GM12878 (cell line): ENCODE results near the gene SAMD9.

Experiments
- CEBPB ChIP-seq, 2 experiments: fragments of 150-350 bp in 1 of 2; IDR thresholded peaks; 2 replicates each; pipeline ENCODE4 v1.6.1; 2012 to 2014; ENCODE audit warnings: low read depth in 2 of 2, low read length in 2 of 2, borderline replicate concordance in 1 of 2, inconsistent platforms in 1 of 2
- ELK1 ChIP-seq: IDR thresholded peaks from 2 replicates; pipeline ENCODE4 v1.6.1; 2012; ENCODE audit warnings: low read depth, low read length, improper control_type of control experiment
- KLF5 ChIP-seq: fragments of 450-650 bp; IDR thresholded peaks from 2 replicates; pipeline ENCODE4 v1.6.1; 2014; ENCODE audit warnings: mild to moderate bottlenecking; ENCODE audit not compliant: partially characterized antibody
- MXI1 ChIP-seq: fragments of 150-350 bp; IDR thresholded peaks from 2 replicates; pipeline ENCODE4 v1.6.1; 2011; ENCODE audit warnings: low read depth, mild to moderate bottlenecking, inconsistent platforms, low read length, improper control_type of control experiment
- POLR2A ChIP-seq: IDR thresholded peaks from 2 replicates; pipeline ENCODE4 v1.6.1; 2011; ENCODE audit warnings: low read depth, mild to moderate bottlenecking, low read length
- POLR2AphosphoS5 ChIP-seq: IDR thresholded peaks from 2 replicates; pipeline ENCODE4 v1.6.1; 2011; ENCODE audit warnings: mild to moderate bottlenecking, low read length, inconsistent platforms
- ZBTB4 ChIP-seq: fragments of 450-650 bp; formaldehyde crosslinking; IDR thresholded peaks from 2 replicates; pipeline ENCODE4 v1.4.0; 2022; ENCODE audit warnings: mild to moderate bottlenecking, moderate library complexity

GRCh38 chr7:93053209-93053948 is 64.4 kb downstream of the SAMD9 start:
- TF ChIP-seq ZBTB4 (no peak), KLF5 (no peak), POLR2AphosphoS5 (no peak), MXI1 (no peak), POLR2A (no peak), CEBPB (IDR thresholded peaks at IDR 0.05; ENCODE audit: borderline replicate concordance in 1 of 2, low read depth in 2 of 2, low read length in 2 of 2) (no peak), ELK1 (no peak)
